PC-9 (cell line): Measurements from ENCODE around the gene UBASH3A. TPM values are rescaled to one million over a fixed set of nuclear protein-coding genes. Genes with fewer than 3 reads are reported as not detected.

Experiments
- BruUV-seq: library from RNA; stranded (reverse); fragments of 400-500 nt; replicated peaks from 2 replicates; lab custom pipeline; 2021; lab: Mats Ljungman, UMichigan
- CTCF ChIA-PET: fragments of 300-600 bp; sonication (Branson Sonifier 250); formaldehyde crosslinking; loops from one replicate; lab custom pipeline; 2022; ENCODE audit warnings: antibody characterized with exemption; lab: Charles Lee
- POLR2A ChIA-PET: fragments of 300-600 bp; sonication (Branson Sonifier 250); formaldehyde crosslinking; loops from one replicate; lab custom pipeline; 2022; ENCODE audit warnings: antibody characterized with exemption; ENCODE audit not compliant: unreplicated experiment; lab: Charles Lee
- DNase-seq, 2 experiments: peaks; one replicate each; pipeline versions ENCODE4 v3.0.0 to v3.0.0-alpha.2; 2015 to 2022; ENCODE audit warnings: mixed read lengths in 1 of 2
- H2AFZ ChIP-seq: fragments of 200-600 bp; sonication (generic); 2 replicates; pipeline ENCODE4 v1.8.1; 2017; ENCODE audit warnings: antibody characterized with exemption
- H3F3A ChIP-seq: fragments of 200-600 bp; sonication (generic); 2 replicates; pipeline ENCODE4 v1.8.1; 2017; ENCODE audit warnings: antibody characterized with exemption, mild to moderate bottlenecking, low read depth; ENCODE audit not compliant: insufficient read depth
- H3K27ac ChIP-seq: fragments of 200-600 bp; sonication (generic); 2 replicates; pipeline ENCODE4 v1.6.1; 2016; ENCODE audit warnings: mixed run types
- H3K27me3 ChIP-seq: fragments of 200-600 bp; sonication (generic); 2 replicates; pipeline ENCODE4 v1.6.1; 2016; ENCODE audit warnings: low read depth, mixed run types; ENCODE audit not compliant: insufficient read depth
- H3K36me3 ChIP-seq: fragments of 200-600 bp; sonication (generic); 2 replicates; pipeline ENCODE4 v1.6.1; 2016; ENCODE audit warnings: low read depth, mixed run types
- H3K4me1 ChIP-seq: fragments of 200-600 bp; sonication (generic); replicated peaks from 2 replicates; pipeline ENCODE4 v1.6.1; 2016; ENCODE audit warnings: mixed run types; ENCODE audit not compliant: insufficient read depth
- H3K4me2 ChIP-seq: fragments of 200-600 bp; sonication (generic); 2 replicates; pipeline ENCODE4 v1.6.1; 2017; ENCODE audit warnings: mixed run types
- H3K4me3 ChIP-seq: fragments of 200-600 bp; sonication (generic); 2 replicates; pipeline ENCODE4 v1.6.1; 2016; ENCODE audit warnings: mixed run types
- H3K79me2 ChIP-seq: fragments of 200-600 bp; sonication (generic); 2 replicates; pipeline ENCODE4 v1.6.1; 2017; ENCODE audit warnings: low read depth, mixed run types
- H3K9me2 ChIP-seq: fragments of 200-600 bp; sonication (generic); 2 replicates; pipeline ENCODE4 v1.8.1; 2017; ENCODE audit warnings: mild to moderate bottlenecking; ENCODE audit not compliant: insufficient read depth
- H3K9me3 ChIP-seq: fragments of 200-600 bp; sonication (generic); 2 replicates; pipeline ENCODE4 v1.8.1; 2016; ENCODE audit warnings: low read depth; ENCODE audit not compliant: insufficient read depth
- H4K20me1 ChIP-seq: fragments of 200-600 bp; sonication (generic); 2 replicates; pipeline ENCODE4 v1.8.1; 2017; ENCODE audit not compliant: insufficient read depth
- CTCF ChIP-seq: fragments of 200-600 bp; sonication (generic); conservative IDR thresholded peaks from 2 replicates; pipeline ENCODE4 v1.6.1; 2017; ENCODE audit warnings: mixed run types, antibody characterized with exemption, mild to moderate bottlenecking, moderate library complexity
- EZH2 ChIP-seq: fragments of 200-600 bp; sonication (generic); IDR thresholded peaks from 2 replicates; pipeline ENCODE4 v1.8.0; 2017; ENCODE audit warnings: antibody characterized with exemption, low read depth
- intact Hi-C: fragments of 100-400 bp; cut with micrococcal nuclease; formaldehyde crosslinking; loops from one replicate; pipeline ENCODE4 v1.10.0; 2022; ENCODE audit not compliant: unreplicated experiment
- total RNA-seq: library from RNA; stranded (reverse); gene quantifications from 2 replicates; pipeline ENCODE4 v1.2.3, GENCODE V29; 2021

UBASH3A gene
- total RNA-seq, 1 experiment from 2014 or later: not detected

- no peak for DNase-seq
- H3K27ac ChIP-seq: no peak overlapping the region
- H4K20me1 ChIP-seq: no peaks in the 10 kb centered on the region
- no peaks in the 10 kb centered on the region for H3K9me3 ChIP-seq
- no peaks in the 10 kb centered on the region for H3K9me2 ChIP-seq
- H3F3A ChIP-seq: no peaks in the 10 kb centered on the region
- H3K4me3 ChIP-seq: no peak overlapping the region
- no TSS peak for BruUV-seq
- H2AFZ ChIP-seq: no peak overlapping the region
- no peak for TF ChIP-seq CTCF
- no peak for TF ChIP-seq EZH2
- POLR2A ChIA-PET: no interaction called here
- H3K27me3 ChIP-seq: peaks cover 31% of the 10 kb centered on the region
- intact Hi-C loops: no loop called here
- CTCF ChIA-PET: no interaction called here
- H3K4me1 ChIP-seq: no peaks in the 10 kb centered on the region
- H3K4me2 ChIP-seq: no peak overlapping the region
- H3K79me2 ChIP-seq: no peaks in the 10 kb centered on the region
- H3K36me3 ChIP-seq: no peaks in the 10 kb centered on the region
These were observed 21.3 kb downstream of the UBASH3A start for GRCh38 chr21:42424914-42425541.

GRCh38 chr21:42425591-42425990 lies 21.9 kb downstream of the UBASH3A start:
- H4K20me1 ChIP-seq: no peaks in the 10 kb centered on the region
- H3K27me3 ChIP-seq: peaks cover 29% of the 10 kb centered on the region
- H3K36me3 ChIP-seq: no peaks in the 10 kb centered on the region
- no peak overlapping the region for H2AFZ ChIP-seq
- no peak overlapping the region for H3K4me3 ChIP-seq
- no TSS peak for BruUV-seq
- ChIA-PET POLR2A (no interaction called here), CTCF (no interaction called here)
- intact Hi-C loops: no loop called here
- H3K9me3 ChIP-seq: no peaks in the 10 kb centered on the region
- no peak overlapping the region for H3K4me2 ChIP-seq
- no peak for TF ChIP-seq EZH2
- no peak for TF ChIP-seq CTCF
- no peaks in the 10 kb centered on the region for H3F3A ChIP-seq
- no peaks in the 10 kb centered on the region for H3K4me1 ChIP-seq
- H3K79me2 ChIP-seq: no peaks in the 10 kb centered on the region
- no peak overlapping the region for H3K27ac ChIP-seq
- DNase-seq: no peak
- H3K9me2 ChIP-seq: no peaks in the 10 kb centered on the region

GRCh38 chr21:42426424-42426823 lies 22.7 kb downstream of the UBASH3A start:
- H3K27me3 ChIP-seq: peaks cover 24% of the 10 kb centered on the region
- no peaks in the 10 kb centered on the region for H4K20me1 ChIP-seq
- intact Hi-C loops: no loop called here
- no peak for TF ChIP-seq EZH2
- TF ChIP-seq CTCF: no peak
- POLR2A ChIA-PET: no interaction called here
- H2AFZ ChIP-seq: no peak overlapping the region
- no peak for DNase-seq
- BruUV-seq: no TSS peak
- no peaks in the 10 kb centered on the region for H3K36me3 ChIP-seq
- no peaks in the 10 kb centered on the region for H3K4me1 ChIP-seq
- no peaks in the 10 kb centered on the region for H3K9me2 ChIP-seq
- H3F3A ChIP-seq: no peaks in the 10 kb centered on the region
- H3K9me3 ChIP-seq: no peaks in the 10 kb centered on the region
- H3K4me2 ChIP-seq: no peak overlapping the region
- no peak overlapping the region for H3K27ac ChIP-seq
- H3K4me3 ChIP-seq: no peak overlapping the region
- H3K79me2 ChIP-seq: no peaks in the 10 kb centered on the region
- CTCF ChIA-PET: no interaction called here
